Peyer's patch (tissue), 4 donors: ENCODE data around the gene MAF. TPM values are rescaled to one million over a fixed set of nuclear protein-coding genes. Genes with fewer than 3 reads are reported as not detected.
A peak's percentile ranks its signal among the peaks of the same experiment; 100 is the strongest.

Source experiments
- DNase-seq, 3 donors: peaks; one replicate each; pipeline ENCODE4 v3.0.0-alpha.2; 2017 to 2019
- H3K27ac ChIP-seq, 4 donors: fragments of 200-600 bp; sonication (generic); one replicate each; pipeline ENCODE4 v1.5.1; 2016 to 2019
- H3K27me3 ChIP-seq, 2 donors: fragments of 200-600 bp; sonication (generic); one replicate each; pipeline ENCODE4 v1.5.1; 2019
- H3K36me3 ChIP-seq, 3 donors: fragments of 200-600 bp; sonication (generic); one replicate each; pipeline ENCODE4 v1.5.1; 2016 to 2019
- H3K4me1 ChIP-seq, 4 donors: fragments of 200-600 bp; sonication (generic); one replicate each; pipeline ENCODE4 v1.5.1; 2016 to 2019
- H3K4me3 ChIP-seq, 4 donors: fragments of 200-600 bp; sonication (generic); 1 replicate in 3 of 4; 2 replicates in 1 of 4; pipeline ENCODE4 v1.5.1; 2016 to 2019; ENCODE audit warnings: mild to moderate bottlenecking in 1 of 4
- H3K9me3 ChIP-seq, 4 donors: fragments of 200-600 bp; sonication (generic); one replicate each; pipeline ENCODE4 v1.5.1; 2016 to 2019; ENCODE audit warnings: mild to moderate bottlenecking in 1 of 4
- POLR2A ChIP-seq, 2 donors: fragments of 450-650 bp; IDR thresholded peaks; one replicate each; pipeline ENCODE4 v1.5.1; 2017; ENCODE audit warnings: antibody characterized with exemption in 2 of 2, mild to moderate bottlenecking in 2 of 2, moderate library complexity in 2 of 2
- total RNA-seq, 4 donors: library from RNA; depleted of rRNA; stranded (reverse); fragments of >200 nt; gene quantifications; one replicate each; pipeline ENCODE4 v1.1.0, GENCODE V29; 2016
- TF ChIP-seq, protein P1 (sequence below), 6 experiments: fragments of 450-650 bp in 4 of 6; fragments of 200-600 bp in 2 of 6; sonication (generic) in 1 of 6; IDR thresholded peaks; one replicate each; pipeline ENCODE4 v1.5.1; 2017 to 2019; ENCODE audit warnings: antibody characterized with exemption in 6 of 6, mild to moderate bottlenecking in 3 of 6, moderate library complexity in 1 of 6

The MAF gene
- total RNA-seq, 4 donors from 2014 or later, result 92.4 to 390 (median 235) TPM

GRCh38 chr16:79610771-79611170 lies 10.2 kb upstream of the MAF start:
- TF ChIP-seq POLR2A (IDR thresholded peaks at IDR 0.05), result no peak
- TF ChIP-seq, protein P1, sequence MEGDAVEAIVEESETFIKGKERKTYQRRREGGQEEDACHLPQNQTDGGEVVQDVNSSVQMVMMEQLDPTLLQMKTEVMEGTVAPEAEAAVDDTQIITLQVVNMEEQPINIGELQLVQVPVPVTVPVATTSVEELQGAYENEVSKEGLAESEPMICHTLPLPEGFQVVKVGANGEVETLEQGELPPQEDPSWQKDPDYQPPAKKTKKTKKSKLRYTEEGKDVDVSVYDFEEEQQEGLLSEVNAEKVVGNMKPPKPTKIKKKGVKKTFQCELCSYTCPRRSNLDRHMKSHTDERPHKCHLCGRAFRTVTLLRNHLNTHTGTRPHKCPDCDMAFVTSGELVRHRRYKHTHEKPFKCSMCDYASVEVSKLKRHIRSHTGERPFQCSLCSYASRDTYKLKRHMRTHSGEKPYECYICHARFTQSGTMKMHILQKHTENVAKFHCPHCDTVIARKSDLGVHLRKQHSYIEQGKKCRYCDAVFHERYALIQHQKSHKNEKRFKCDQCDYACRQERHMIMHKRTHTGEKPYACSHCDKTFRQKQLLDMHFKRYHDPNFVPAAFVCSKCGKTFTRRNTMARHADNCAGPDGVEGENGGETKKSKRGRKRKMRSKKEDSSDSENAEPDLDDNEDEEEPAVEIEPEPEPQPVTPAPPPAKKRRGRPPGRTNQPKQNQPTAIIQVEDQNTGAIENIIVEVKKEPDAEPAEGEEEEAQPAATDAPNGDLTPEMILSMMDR (IDR thresholded peaks at IDR 0.05), result no peak
- Histone ChIP-seq H3K27ac (no peak overlapping the region), H3K4me3 (no peak overlapping the region), H3K36me3 (no peaks in the 10 kb centered on the region), H3K9me3 (no peaks in the 10 kb centered on the region), H3K4me1 (peaks cover 0 to 9% (median 0%) of the 10 kb centered on the region in 4 donors), H3K27me3 (no peaks in the 10 kb centered on the region)
- no peak for DNase-seq

DNA sequence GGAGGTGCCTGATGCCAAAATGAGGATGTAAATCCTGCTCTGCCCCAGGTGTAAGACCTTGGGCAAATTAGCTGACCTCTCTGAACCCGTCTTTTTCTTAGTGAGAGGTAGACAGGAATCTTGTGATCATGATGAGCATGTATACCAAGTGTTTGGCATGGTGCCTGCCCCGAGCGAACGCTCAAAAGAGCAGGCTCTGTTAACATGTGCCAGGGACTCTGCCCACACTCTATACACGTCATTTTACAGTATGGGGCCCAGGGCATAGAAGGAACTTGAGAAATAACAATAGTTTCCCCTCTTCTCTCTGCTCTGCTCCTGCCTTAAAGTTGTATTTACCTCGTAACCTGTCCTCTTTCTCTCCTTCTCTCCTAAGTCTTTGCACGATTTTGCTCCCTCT lies 9.3 kb upstream of the MAF start:
- DNase-seq, result no peak
- peaks cover 0 to 9% (median 0%) of the 10 kb centered on the region in 4 donors for H3K4me1 ChIP-seq
- H3K27me3 ChIP-seq, result no peaks in the 10 kb centered on the region
- H3K4me3 ChIP-seq, result no peak overlapping the region
- TF ChIP-seq, protein P1 (IDR thresholded peaks at IDR 0.05), result no peak
- TF ChIP-seq POLR2A (IDR thresholded peaks at IDR 0.05), result no peak
- H3K9me3 ChIP-seq, result no peaks in the 10 kb centered on the region
- no peak overlapping the region for H3K27ac ChIP-seq
- H3K36me3 ChIP-seq, result no peaks in the 10 kb centered on the region

- Histone ChIP-seq H3K9me3 (no peaks in the 10 kb centered on the region), H3K27ac (no peak overlapping the region), H3K4me1 (peaks cover 0 to 9% (median 0%) of the 10 kb centered on the region in 4 donors), H3K4me3 (no peak overlapping the region), H3K27me3 (no peaks in the 10 kb centered on the region), H3K36me3 (no peaks in the 10 kb centered on the region)
- no peak for TF ChIP-seq POLR2A (IDR thresholded peaks at IDR 0.05)
- TF ChIP-seq, protein P1 (IDR thresholded peaks at IDR 0.05), result no peak
- no peak for DNase-seq
Observed at GRCh38 chr16:79608976-79609375, 8.4 kb upstream of the MAF start.

DNA sequence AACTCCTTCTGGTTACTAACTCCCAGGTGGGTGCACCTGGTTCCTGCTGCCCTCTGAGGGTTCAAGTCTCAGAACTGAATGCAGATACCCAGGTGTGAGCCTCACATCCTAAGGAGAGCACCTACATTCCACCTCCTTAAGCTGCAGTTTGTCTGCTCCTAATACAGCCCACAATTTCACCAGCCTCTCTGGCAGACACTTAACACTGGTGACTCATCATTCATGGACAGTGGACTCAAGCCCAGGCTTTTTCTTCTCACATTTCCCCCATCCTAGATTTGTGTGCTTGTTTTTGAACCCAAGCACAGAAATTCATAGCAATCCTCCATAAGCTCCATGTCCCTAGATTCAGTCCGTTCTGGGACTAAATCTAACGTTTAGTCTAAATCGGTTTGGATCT lies 7.0 kb upstream of the MAF start:
- Histone ChIP-seq H3K36me3 (no peaks in the 10 kb centered on the region), H3K27ac (no peak overlapping the region)

GRCh38 chr16:79605999-79606398 lies 5.5 kb upstream of the MAF start:
- no peak overlapping the region for H3K4me3 ChIP-seq
- no peak for DNase-seq
- TF ChIP-seq, protein P1 (IDR thresholded peaks at IDR 0.05), result no peak
- no peak for TF ChIP-seq POLR2A (IDR thresholded peaks at IDR 0.05)
- no peaks in the 10 kb centered on the region for H3K27me3 ChIP-seq
- no peaks in the 10 kb centered on the region for H3K9me3 ChIP-seq
- H3K36me3 ChIP-seq, result no peaks in the 10 kb centered on the region
- H3K27ac ChIP-seq, result no peak overlapping the region
- peaks cover 0 to 9% (median 2%) of the 10 kb centered on the region in 4 donors for H3K4me1 ChIP-seq

More for the DNA sequence above, 7.0 kb upstream of the MAF start:
- TF ChIP-seq, protein P1 (IDR thresholded peaks at IDR 0.05), result no peak
- no peak for TF ChIP-seq POLR2A (IDR thresholded peaks at IDR 0.05)
- DNase-seq, result no peak
- H3K27me3 ChIP-seq, result no peaks in the 10 kb centered on the region
- no peaks in the 10 kb centered on the region for H3K9me3 ChIP-seq
- H3K4me1 ChIP-seq, result peaks cover 0 to 9% (median 0%) of the 10 kb centered on the region in 4 donors
- no peak overlapping the region for H3K4me3 ChIP-seq

DNA sequence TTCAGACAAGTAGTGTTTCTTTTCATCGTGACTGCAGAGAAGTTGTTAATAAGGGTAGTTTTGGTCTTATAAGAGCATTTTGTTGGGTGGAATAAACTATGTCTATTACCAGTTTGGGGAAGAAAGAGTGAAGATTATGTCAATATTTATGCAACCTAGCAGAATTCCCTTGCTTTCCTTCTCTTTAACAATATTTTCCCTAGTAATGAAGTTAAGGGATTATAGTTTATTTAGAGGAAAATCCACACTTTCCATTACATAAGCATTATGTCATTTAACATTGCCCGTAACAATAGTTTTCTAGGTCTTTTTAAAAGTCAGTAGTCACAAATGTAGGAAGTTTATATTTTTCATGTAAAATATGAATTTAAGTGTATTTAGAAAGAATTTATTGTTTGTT lies 2.5 kb upstream of the MAF start:
- no peaks in the 10 kb centered on the region for H3K27me3 ChIP-seq
- no peak for DNase-seq
- no peaks in the 10 kb centered on the region for H3K9me3 ChIP-seq
- H3K36me3 ChIP-seq, result no peaks in the 10 kb centered on the region
- peak overlapping the region in 3 of 4 donors; percentile 38 to 97 (median 91) for H3K27ac ChIP-seq
- H3K4me3 ChIP-seq, result peak overlapping the region in 2 of 4 donors; percentile 84
- H3K4me1 ChIP-seq, result peaks cover 0 to 8% (median 2%) of the 10 kb centered on the region in 4 donors
- no peak for TF ChIP-seq POLR2A (IDR thresholded peaks at IDR 0.05)
- TF ChIP-seq, protein P1 (IDR thresholded peaks at IDR 0.05), result no peak
